SW 1271 (cell line): ENCODE results near the gene ESPNL.
A peak's percentile ranks its signal among the peaks of the same experiment; 100 is the strongest.

Experiments used
- DNase-seq, 2 experiments: peaks; one replicate each; lab custom pipeline; 2025; lab: John Stamatoyannopoulos, UW

ESPNL gene

DNA sequence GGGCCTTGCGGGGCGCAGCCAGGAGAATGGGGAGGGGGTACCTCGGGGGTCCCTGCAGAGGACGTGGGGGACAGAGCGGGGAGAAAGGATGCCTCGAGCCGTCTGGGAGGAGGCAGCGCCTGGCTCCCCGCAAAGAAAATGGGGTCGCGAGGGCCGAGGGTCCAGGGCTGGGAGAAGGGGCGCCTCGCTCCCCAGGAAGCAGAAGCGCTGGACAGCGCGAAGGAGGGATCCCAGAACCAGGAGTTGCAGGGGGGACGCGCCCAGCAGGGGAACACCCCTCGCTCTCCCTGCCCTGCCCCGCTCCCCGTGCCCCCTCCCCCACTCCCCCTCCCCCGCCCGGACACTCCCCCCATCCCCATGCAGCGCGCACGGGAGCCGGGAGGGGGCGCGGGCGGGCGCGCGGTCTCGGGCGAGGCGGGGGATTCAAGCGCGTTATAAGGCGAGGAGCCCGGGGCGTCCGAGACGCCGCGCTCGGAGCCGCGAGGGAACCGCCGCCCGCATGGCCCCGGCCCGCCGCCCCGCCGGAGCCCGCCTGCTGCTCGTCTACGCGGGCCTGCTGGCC lies 58.5 kb downstream of the ESPNL start, which contains the start of gene ERFE:
TSS of gene ERFE (plus strand) at position 462 of the 562 bp plus-strand sequence. CDS start at position 500, 38 bp downstream.
- DNase-seq: peak in 1 of 2 experiments; percentile 22

DNA sequence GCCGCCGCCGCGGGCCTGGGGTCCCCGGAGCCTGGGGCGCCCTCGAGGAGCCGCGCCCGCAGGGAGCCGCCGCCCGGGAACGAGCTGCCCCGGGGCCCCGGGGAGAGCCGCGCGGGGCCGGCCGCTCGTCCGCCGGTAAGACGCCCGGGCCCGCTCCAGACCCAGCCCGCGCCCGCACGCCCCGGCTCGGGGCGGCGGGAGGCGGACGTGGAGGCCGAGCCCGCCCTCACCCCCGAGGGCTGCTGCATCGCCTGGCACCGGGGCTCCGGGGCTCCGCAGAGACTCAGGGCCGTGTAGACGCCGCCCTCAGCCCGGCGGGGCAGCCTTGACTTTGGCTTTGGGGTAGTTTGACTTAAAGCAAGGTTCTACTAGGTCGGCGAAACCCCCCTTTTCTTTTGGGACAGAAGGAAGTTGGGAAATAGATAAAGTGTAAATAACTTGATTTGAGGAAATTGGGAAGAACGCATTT lies 59.0 kb downstream of the ESPNL start:
- DNase-seq: no peak

DNA sequence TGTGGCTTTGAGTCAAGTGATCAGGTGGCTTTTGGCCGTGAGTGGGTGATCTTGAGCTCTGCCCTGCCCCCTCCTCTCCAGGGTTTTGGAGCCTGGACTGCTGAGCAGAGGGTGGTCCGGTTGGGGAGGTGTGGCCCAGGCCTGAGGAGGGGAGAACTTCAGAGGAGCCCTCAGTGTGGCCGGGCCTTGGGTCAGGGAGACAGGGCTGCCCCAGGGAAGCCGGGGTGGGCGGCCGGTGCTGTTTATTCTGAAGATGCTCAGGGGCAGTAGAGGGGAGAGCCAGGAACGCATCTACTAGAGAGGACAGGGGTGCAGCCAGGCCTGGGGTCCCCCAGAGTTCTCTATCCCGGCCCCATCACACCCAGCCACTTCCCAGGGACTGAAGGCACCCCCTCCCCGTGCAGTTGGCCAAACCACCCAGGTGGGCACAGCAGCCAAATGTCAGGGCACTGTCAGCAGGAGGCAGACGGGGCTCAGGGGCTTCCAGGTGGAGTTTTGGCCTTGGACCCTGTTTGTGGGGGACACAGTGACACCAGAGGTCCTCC lies 59.6 kb downstream of the ESPNL start:
- DNase-seq: no peak

DNA sequence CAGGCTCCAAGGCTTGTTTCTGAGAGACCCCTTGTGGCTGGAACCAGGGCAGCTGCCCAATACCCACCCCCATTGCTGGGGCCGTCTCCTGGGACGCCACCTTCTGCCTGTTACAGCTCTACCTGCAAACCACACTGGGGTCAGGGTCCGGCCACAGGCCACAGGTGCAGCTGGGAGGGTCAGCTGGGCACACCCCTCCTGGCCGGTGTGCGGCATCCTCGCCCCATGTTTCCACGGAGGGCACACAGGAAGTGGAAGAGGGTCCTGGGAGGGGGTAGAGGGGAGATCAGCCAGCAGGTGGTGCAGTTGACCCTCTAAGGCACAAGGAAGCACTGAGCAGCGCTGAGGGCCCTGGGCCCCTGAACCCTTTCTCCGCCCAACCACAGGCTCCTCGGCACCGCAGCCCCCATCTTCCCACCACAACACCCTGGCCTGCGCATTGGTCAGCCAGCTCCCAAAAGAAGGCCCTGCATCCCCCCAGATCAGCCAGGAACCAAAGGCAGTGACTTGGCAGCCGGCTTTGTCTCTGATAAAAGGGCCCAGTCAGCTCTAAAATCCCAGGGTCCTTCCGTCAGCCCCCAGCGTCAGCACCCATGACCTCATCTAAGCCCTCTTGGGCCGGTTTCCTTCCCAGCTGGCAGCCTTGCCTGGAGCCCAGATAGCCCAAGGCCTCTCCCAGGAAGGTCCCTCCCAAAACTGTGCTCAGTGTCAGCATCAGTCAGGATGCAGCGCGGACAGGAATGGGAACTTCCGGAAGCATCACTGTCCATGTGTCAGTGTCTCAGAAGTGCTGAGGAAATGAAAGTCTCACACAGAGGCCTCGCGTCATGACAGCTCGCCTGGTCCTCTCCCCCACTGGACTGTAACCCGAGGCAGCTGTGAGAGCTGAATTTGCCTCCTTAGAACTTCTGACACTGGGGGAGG lies 60.3 kb downstream of the ESPNL start:
- no peak for DNase-seq

DNA sequence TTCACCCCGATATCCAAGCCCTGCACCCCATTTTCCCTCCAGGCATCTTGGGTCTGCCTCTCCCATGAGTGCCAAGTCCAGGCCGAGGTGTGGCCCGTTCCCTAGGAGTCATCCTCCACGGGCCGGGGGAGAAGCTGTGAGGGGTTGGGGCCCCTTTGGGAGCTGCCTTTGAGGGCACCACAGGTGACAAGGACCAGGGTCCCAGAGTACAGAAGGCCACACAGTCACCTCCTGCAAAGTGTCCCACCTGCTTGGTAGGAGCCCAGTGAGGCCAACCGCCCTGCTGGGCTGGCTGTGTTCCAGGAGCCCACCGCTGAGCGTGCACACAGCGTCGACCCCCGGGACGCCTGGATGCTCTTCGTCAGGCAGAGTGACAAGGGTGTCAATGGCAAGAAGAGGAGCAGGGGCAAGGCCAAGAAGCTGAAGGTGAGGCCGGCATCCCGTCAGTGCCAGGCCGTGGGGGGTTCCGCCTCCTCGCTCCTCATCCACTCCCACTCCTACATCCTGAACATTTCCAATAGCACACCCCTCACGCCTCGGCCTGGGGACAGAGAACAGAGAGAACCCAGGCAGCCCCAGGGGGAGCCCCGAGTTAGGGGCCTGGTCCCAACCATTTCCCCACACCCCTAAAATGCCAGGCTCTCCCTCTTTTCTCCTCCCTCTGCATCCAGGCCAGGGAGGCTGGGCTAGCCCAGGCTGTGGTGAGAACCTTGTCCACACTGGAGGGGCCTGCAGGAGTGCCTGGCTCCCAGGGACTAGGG lies 61.3 kb downstream of the ESPNL start:
- no peak for DNase-seq

DNA sequence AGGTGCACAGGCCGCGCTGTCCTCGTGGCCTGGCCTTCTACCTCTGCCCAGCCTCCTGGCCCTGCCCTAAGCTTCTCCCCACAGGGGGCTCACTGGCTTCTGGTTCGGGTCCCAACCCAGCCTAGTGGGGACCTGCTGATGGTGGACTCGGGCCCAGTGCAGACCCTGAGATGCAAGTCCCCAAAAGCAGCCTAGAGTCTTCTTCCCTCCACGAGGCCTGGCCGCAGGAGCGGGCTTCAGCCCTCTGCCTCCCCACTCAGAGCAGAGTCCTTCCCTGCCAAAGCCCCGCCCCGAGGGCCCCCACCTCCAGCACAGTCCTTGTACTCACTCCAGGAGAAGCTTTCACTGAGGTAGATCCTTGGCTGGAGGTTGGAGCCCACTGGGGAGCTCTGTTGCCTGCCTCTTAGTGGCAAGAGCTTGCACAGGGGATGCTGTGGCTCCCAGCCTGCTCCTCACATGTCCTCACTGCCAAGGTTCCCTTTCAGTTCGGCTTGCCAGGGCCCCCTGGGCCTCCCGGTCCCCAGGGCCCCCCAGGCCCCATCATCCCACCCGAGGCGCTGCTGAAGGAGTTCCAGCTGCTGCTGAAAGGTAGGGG lies 62.2 kb downstream of the ESPNL start:
- DNase-seq: no peak

DNA sequence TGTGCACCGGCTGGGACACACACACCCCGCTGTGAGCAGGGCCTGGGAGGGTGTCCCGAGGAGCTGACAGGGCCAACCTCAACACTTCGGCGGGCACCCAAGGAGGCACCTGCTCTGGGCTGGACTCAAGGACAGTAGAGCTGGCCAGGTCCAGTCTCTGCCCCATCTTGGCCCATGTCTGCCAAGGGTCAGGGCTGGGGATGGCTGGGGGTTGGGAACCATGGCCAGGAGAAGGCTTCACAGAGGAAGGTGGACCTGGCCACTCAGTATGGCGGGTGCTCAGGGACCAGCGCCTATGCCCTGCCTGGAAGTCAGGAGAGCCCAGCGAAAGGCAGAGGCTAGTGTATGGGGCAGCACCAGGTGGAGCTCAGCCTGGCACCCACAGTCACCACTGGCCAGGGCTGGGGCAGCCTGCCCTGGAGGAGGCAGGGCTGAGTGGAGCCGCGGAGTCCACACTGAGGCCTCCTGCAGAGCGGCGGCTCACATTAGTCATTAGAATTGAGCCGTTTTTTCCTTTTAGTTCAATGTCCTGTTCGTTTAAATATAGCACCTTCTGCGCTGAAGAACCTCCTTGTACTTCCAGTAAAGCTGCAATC lies 62.8 kb downstream of the ESPNL start:
- DNase-seq: no peak

DNA sequence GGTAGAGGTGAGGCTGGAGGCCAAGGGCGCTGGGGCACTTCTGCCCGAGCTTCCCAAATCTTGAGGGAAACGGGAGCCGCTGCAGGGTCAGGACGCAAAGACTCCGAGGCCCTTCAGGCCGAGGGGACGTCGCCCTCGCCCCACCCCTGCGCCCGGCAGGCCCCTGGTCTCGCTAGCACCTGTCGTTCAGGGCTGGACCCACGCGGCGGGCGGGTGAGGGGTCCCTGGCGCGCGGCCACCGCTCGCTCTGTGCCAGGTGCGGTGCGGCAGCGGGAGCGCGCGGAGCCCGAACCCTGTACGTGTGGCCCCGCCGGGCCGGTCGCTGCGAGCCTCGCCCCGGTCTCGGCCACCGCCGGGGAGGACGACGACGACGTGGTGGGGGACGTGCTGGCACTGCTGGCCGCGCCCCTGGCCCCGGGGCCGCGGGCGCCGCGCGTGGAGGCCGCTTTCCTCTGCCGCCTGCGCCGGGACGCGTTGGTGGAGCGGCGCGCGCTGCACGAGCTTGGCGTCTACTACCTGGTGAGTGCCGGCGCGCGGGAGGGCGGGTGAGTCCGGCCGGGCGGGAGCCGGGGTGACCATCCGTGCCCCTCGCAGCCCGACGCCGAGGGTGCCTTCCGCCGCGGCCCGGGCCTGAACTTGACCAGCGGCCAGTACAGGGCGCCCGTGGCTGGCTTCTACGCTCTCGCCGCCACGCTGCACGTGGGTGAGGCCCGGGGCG lies 63.5 kb downstream of the ESPNL start:
- no peak for DNase-seq

DNA sequence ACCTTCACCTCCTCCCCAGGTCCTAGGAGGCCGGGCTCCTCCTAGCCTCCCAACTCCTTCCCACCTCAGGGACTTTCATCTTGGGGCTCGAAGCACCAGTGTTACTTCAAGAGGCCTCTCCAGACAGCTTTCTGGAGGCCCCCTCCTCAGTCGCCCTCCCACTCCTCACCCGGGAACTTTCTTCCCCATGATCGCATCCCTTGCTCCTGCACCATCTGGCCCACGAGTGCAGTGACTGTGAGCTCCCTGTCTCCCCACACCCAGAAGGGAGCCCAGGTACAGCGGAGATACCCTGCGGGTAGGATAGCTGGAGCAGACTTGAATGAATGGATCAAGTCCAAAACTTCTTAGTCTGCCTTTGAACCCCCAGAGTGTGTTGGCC lies 64.8 kb downstream of the ESPNL start:
- no peak for DNase-seq

DNA sequence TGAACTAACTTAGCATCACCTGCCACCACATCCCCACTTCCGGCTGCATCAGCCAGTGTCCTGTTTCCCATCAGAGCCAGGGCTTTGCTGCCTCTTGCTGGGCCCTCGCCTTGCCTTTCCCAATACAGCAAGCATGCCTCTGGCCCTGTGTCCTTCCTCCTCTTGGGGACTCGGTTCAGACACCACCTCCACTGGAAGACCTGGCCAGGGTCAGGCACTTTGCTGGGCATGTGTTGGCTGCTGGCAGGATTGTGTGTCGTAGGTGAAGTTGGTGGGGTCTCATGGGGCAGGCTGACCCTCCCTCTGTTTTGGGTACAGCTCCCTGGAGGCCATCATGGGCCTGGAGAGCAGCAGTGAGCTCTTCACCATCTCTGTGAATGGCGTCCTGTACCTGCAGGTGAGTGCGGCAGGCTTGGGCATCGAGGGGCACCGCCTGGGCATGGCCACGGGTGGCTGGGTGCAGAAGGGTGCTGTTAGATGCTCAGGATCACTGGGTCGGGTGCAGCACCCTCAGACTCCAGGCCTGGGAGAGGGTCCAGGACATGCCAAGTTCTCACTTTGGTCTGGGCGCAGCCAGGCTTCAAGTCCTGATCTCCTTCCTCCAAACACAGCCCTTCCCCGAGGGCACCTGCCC lies 65.3 kb downstream of the ESPNL start:
- DNase-seq: no peak

DNA sequence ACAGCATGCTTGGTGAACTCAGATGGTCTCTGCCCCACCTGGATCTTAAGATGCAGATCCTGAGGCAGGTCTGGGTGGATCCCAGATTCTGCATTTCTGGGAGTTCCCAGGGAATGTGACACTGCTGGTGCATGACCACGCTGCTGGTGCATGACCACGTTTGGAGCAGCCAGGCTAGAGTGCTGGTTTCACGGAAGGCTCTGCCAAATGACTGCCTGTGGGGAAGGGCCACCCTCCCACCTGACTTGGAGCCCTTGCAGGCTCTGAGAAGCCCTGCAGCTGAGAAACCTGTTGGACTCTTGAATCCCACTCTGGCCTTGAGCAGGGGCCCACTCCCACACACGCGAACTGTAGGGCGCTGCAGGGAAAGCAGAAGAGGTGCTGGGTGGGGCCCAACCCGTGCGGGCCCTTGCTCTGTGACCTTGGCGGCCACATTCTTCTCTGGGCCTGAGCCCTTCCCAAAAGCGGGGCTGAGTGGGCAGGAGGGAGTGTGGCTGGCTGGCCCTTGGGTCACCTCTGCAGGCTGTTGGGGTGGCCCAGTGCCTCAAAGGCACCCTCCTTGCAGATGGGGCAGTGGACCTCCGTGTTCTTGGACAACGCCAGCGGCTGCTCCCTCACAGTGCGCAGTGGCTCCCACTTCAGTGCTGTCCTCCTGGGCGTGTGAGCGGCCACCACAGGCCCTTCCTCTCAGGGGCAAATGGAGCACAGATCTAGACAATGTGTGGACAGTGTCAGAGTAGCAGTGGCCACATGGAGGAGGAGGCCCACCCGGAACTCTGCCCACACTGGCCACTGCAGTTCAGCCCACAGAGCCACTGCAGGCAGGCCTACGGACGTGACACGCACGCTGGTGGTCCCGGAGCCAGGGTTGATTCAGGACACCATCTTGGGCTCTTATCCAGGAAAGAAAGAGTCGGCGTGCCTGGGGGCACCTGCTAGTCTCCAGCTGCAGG lies 66.5 kb downstream of the ESPNL start:
- no peak for DNase-seq

DNA sequence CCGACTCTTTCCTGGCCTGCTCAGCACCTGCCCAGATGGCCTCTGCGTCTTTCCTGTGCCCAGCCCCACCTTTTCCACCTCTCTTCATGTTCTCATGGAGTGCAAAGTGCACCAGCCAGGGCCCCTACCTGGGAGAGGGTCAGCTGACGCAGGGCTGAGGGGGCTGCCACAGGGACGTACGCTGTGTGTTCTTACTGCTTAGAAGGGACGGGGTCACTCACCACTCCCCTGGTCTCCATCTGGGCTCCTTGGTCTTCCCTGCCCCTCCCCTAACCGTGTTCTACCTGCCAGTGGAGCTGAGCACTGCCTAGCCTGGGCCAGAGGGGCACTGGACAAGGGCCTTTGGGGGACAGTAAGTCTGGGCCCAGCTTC lies 67.2 kb downstream of the ESPNL start:
- DNase-seq: no peak

DNA sequence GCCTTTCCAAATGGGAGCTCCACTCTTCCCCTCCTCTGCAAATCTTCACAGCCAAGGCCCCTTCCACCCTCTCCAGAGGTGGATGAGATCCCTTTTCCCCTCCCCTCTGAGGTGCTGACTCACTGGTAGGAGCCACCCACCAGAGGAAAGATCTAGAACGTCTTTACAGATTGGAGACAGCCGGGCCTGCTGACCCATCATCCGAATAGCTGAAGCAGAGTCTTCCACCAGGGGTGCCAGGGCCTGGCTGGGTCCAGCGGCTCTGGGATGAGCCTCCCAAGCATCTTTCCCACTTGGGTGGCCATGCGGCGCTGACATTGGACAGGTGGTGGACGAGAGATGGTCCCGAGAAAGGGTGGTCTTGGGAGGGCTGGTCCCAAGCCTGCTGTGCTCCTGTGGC lies 67.6 kb downstream of the ESPNL start:
- DNase-seq: no peak

DNA sequence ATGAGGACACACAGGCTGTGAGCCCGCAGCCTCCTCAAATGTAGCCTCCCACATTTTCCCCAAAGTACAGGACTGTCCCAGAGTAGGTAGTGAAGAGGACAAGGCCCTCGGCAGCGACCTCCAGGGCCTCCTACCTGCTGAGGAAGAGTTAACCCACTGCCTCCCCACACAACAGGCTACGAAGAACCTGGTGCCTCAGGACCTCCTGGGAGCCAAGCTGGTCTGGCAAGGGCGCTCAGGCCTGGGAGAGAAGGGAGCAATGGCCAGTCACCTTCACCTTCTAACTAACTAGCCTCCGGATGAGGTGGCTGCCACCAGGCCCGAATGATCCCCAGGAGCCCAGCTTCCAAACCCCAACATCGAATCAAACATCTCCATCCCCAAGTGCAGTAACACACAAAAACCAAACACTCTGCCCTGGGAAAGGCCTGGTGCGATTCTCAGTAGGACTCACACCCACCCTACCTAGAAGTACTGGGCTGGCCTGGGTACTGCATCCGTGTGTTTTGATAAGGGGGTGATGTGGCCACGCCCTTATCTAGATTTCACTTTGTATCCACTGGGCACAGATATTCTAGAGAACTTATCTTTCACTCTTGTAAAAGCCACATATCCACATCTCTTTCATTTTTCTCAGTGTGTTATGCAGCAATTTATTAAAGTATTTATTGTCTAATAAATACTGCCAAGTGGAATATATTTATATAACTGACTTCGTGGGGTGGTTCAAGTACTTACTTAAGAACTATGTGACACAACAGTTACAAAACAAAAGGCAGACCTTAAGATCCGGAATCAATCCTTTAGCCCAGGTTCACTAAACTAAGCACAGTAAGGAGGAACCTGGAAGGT lies 68.3 kb downstream of the ESPNL start:
- DNase-seq: no peak

DNA sequence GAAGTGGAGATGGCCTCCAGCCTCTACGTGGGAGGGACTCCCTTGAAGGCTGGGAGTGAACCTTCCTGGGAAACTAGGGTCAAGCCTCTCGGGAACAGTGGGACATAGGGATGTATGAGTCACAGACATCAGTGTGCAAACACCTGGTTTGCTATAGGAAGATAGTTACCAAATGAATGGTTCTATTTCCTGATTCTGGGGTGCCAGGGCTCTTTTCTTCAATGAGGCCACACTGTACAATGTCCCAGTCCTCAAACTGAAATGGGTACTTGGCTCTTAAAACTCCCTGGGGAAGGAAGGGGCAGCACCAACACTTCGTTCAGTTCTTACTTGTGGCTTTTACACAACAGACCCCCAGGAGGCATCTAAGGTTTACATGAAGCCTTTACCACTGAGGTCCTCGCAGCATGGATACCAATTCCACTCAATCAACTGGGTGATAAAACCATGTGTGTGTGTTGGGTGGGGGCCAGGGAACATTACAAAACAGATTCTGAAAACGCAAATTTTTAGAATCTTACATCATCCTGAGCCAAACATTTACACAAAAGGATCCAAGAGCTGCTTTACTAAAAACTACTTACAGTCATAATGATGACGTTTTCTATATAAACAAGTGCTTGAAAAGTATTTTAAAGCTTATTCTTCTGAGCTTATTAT lies 69.0 kb downstream of the ESPNL start:
- no peak for DNase-seq

DNA sequence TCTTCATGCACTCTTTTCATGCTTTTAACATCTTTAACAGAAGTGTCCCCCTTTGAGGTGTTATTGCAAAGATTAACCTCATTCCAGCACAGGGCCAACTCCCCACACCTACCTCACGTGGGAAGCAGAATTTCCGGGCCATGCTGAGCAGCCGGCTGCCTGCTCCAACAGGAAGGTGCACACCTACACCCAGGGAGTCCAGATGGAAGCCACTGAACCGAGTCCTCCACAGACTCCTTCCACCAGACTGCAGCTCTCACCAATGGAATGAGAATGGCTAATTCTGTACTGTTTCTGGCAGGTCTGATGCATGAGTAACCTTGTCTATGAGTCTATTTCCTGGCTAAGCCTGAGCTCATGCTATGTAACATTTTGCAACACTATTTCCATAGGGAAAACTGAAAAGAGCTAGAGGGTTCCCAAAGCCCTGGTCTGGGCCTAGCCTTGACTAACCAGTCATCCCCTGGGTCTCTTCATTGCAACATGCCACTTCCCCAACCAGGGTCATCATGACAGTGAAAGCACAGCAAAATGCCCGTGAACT lies 69.6 kb downstream of the ESPNL start:
- DNase-seq: peak; percentile 77 to 78

DNA sequence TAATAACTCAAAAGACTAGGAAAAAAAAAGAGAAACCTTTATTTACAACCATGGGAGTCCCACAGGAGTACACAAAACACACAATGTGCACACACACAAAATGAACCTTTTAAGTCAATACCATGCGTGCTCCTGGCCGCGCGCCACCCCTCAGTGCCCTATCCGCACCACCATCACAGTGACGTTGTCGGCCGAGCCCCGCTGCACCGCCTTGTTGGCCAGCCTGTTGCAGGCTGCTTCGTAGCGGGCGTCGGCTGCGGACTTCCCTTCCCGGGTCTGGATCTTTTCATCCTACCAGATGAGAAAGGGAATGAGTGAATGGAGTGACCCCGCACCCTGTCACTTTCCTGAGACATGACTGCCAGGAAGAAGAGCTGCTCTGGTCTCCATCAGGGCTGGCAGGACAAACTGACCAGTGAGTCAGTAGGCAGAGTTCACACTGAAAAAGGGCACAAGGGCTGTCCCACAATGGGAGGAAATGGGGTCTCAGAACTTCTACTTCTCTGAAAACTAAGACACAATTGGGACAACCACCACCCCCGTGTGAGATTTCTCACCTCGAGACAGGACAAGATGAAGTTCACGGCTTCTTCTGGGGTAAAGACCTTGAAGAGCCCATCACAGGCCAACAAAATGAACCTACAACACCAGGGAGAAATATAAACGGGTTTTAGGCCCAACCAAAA lies 70.4 kb downstream of the ESPNL start:
- DNase-seq: no peak
